SK-N-SH treated with all-trans-retinoic acid at 6 μM for 48 hours (cell line): Measurements from ENCODE around the gene TNS2.
"Not testable (repeated sequence)": the region's sequence is repeated elsewhere in the genome, so short reads cannot be mapped to it uniquely, and the experiment has no call there.

Source experiments
- ATAC-seq: fragments of 200-7000 bp; cut with Tn5 transposase; 3 replicates; pipeline ENCODE4 v1.9.1; 2020; ENCODE audit warnings: mild to moderate bottlenecking, moderate library complexity
- ARNTL ChIP-seq: fragments of 450-650 bp; formaldehyde crosslinking; IDR thresholded peaks from 2 replicates; pipeline ENCODE4 v1.5.0; 2020; ENCODE audit warnings: low read depth, mild to moderate bottlenecking, moderate library complexity, borderline replicate concordance
- BACH2 ChIP-seq: fragments of 250-450 bp; sonication (Bioruptor Pico); IDR thresholded peaks from 2 replicates; pipeline ENCODE4 v1.9.0; 2021; ENCODE audit warnings: mild to moderate bottlenecking, borderline replicate concordance
- CSDC2 ChIP-seq: fragments of 250-450 bp; sonication (Bioruptor Pico); IDR thresholded peaks from 2 replicates; pipeline ENCODE4 v1.5.0; 2020; ENCODE audit warnings: mild to moderate bottlenecking, moderate library complexity
- ESRRG ChIP-seq: fragments of 250-450 bp; sonication (Bioruptor Pico); IDR thresholded peaks from 2 replicates; pipeline ENCODE4 v1.6.1; 2021; ENCODE audit warnings: mild to moderate bottlenecking
- GLIS3 ChIP-seq: fragments of 250-450 bp; sonication (Bioruptor Pico); IDR thresholded peaks from 2 replicates; pipeline ENCODE4 v1.5.0; 2020; ENCODE audit warnings: mild to moderate bottlenecking, moderate library complexity
- ISL1 ChIP-seq: fragments of 250-450 bp; sonication (Bioruptor Pico); IDR thresholded peaks from 2 replicates; pipeline ENCODE4 v2.1.2; 2022; ENCODE audit warnings: mild to moderate bottlenecking, moderate library complexity
- POU6F1 ChIP-seq: fragments of 250-450 bp; sonication (Bioruptor Pico); IDR thresholded peaks from 2 replicates; pipeline ENCODE4 v1.8.0; 2021; ENCODE audit warnings: low read depth, mild to moderate bottlenecking, moderate library complexity, borderline replicate concordance
- PPARA ChIP-seq: fragments of 250-450 bp; sonication (Bioruptor Pico); IDR thresholded peaks from 2 replicates; pipeline ENCODE4 v1.5.0; 2020; ENCODE audit warnings: mild to moderate bottlenecking, borderline replicate concordance
- SNAI2 ChIP-seq: fragments of 250-450 bp; sonication (Bioruptor Pico); IDR thresholded peaks from 2 replicates; pipeline ENCODE4 v1.5.0; 2020; ENCODE audit warnings: mild to moderate bottlenecking, moderate library complexity
- TOX ChIP-seq: fragments of 250-450 bp; sonication (Bioruptor Pico); IDR thresholded peaks from 2 replicates; pipeline ENCODE4 v1.8.0; 2021; ENCODE audit warnings: mild to moderate bottlenecking, moderate library complexity, borderline replicate concordance
- ZC3H10 ChIP-seq: fragments of 250-450 bp; sonication (Bioruptor Pico); IDR thresholded peaks from 2 replicates; pipeline ENCODE4 v1.5.1; 2021; ENCODE audit warnings: mild to moderate bottlenecking, moderate library complexity
- ZFP3 ChIP-seq: fragments of 250-450 bp; sonication (Bioruptor Pico); IDR thresholded peaks from 2 replicates; pipeline ENCODE4 v1.5.0; 2020; ENCODE audit warnings: mild to moderate bottlenecking, moderate library complexity
- ZFP30 ChIP-seq: fragments of 450-650 bp; formaldehyde crosslinking; IDR thresholded peaks from 2 replicates; pipeline ENCODE4 v1.5.0; 2022; ENCODE audit warnings: mild to moderate bottlenecking, moderate library complexity
- ZNF8 ChIP-seq: fragments of 450-650 bp; formaldehyde crosslinking; IDR thresholded peaks from 2 replicates; pipeline ENCODE4 v1.5.0; 2020; ENCODE audit warnings: mild to moderate bottlenecking, moderate library complexity
- TF ChIP-seq, protein P1 (sequence below): fragments of 250-450 bp; sonication (Bioruptor Pico); IDR thresholded peaks from 2 replicates; pipeline ENCODE4 v1.5.1; 2020; ENCODE audit warnings: low read depth, mild to moderate bottlenecking, moderate library complexity
- TF ChIP-seq, protein P2 (sequence below): fragments of 250-450 bp; sonication (Bioruptor Pico); IDR thresholded peaks from 2 replicates; pipeline ENCODE4 v1.5.0; 2020; ENCODE audit warnings: mild to moderate bottlenecking, moderate library complexity
- TF ChIP-seq, protein P3 (sequence below): fragments of 250-450 bp; sonication (Bioruptor Pico); IDR thresholded peaks from 2 replicates; pipeline ENCODE4 v1.8.0; 2020; ENCODE audit warnings: mild to moderate bottlenecking, moderate library complexity, borderline replicate concordance
- TF ChIP-seq, protein P4 (sequence below): fragments of 250-450 bp; sonication (Bioruptor Pico); IDR thresholded peaks from 2 replicates; pipeline ENCODE4 v1.5.1; 2021; ENCODE audit warnings: mild to moderate bottlenecking, moderate library complexity

Gene TNS2

GRCh38 chr12:53105256-53105655, 55.4 kb downstream of the TNS2 start:
- no peak for ATAC-seq
- TF ChIP-seq, protein P1, sequence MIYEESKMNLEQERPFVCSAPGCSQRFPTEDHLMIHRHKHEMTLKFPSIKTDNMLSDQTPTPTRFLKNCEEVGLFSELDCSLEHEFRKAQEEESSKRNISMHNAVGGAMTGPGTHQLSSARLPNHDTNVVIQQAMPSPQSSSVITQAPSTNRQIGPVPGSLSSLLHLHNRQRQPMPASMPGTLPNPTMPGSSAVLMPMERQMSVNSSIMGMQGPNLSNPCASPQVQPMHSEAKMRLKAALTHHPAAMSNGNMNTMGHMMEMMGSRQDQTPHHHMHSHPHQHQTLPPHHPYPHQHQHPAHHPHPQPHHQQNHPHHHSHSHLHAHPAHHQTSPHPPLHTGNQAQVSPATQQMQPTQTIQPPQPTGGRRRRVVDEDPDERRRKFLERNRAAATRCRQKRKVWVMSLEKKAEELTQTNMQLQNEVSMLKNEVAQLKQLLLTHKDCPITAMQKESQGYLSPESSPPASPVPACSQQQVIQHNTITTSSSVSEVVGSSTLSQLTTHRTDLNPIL: no peak
- TF ChIP-seq ZNF8 (CRISPR knock-in tag) (no peak), GLIS3 (CRISPR knock-in tag) (no peak), POU6F1 (CRISPR knock-in tag) (no peak), ZFP3 (no peak), ISL1 (CRISPR knock-in tag) (no peak), SNAI2 (CRISPR knock-in tag) (no peak), BACH2 (CRISPR knock-in tag) (no peak), ESRRG (CRISPR knock-in tag) (no peak), ZFP30 (no peak), PPARA (CRISPR knock-in tag) (no peak), CSDC2 (CRISPR knock-in tag) (no peak), ZC3H10 (no peak), ARNTL (CRISPR knock-in tag) (no peak)
- TF ChIP-seq, protein P2, sequence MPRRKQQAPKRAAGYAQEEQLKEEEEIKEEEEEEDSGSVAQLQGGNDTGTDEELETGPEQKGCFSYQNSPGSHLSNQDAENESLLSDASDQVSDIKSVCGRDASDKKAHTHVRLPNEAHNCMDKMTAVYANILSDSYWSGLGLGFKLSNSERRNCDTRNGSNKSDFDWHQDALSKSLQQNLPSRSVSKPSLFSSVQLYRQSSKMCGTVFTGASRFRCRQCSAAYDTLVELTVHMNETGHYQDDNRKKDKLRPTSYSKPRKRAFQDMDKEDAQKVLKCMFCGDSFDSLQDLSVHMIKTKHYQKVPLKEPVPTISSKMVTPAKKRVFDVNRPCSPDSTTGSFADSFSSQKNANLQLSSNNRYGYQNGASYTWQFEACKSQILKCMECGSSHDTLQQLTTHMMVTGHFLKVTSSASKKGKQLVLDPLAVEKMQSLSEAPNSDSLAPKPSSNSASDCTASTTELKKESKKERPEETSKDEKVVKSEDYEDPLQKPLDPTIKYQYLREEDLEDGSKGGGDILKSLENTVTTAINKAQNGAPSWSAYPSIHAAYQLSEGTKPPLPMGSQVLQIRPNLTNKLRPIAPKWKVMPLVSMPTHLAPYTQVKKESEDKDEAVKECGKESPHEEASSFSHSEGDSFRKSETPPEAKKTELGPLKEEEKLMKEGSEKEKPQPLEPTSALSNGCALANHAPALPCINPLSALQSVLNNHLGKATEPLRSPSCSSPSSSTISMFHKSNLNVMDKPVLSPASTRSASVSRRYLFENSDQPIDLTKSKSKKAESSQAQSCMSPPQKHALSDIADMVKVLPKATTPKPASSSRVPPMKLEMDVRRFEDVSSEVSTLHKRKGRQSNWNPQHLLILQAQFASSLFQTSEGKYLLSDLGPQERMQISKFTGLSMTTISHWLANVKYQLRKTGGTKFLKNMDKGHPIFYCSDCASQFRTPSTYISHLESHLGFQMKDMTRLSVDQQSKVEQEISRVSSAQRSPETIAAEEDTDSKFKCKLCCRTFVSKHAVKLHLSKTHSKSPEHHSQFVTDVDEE: no peak
- TF ChIP-seq, protein P3, sequence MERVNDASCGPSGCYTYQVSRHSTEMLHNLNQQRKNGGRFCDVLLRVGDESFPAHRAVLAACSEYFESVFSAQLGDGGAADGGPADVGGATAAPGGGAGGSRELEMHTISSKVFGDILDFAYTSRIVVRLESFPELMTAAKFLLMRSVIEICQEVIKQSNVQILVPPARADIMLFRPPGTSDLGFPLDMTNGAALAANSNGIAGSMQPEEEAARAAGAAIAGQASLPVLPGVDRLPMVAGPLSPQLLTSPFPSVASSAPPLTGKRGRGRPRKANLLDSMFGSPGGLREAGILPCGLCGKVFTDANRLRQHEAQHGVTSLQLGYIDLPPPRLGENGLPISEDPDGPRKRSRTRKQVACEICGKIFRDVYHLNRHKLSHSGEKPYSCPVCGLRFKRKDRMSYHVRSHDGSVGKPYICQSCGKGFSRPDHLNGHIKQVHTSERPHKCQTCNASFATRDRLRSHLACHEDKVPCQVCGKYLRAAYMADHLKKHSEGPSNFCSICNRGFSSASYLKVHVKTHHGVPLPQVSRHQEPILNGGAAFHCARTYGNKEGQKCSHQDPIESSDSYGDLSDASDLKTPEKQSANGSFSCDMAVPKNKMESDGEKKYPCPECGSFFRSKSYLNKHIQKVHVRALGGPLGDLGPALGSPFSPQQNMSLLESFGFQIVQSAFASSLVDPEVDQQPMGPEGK (CRISPR knock-in tag): no peak
- TF ChIP-seq, protein P4, sequence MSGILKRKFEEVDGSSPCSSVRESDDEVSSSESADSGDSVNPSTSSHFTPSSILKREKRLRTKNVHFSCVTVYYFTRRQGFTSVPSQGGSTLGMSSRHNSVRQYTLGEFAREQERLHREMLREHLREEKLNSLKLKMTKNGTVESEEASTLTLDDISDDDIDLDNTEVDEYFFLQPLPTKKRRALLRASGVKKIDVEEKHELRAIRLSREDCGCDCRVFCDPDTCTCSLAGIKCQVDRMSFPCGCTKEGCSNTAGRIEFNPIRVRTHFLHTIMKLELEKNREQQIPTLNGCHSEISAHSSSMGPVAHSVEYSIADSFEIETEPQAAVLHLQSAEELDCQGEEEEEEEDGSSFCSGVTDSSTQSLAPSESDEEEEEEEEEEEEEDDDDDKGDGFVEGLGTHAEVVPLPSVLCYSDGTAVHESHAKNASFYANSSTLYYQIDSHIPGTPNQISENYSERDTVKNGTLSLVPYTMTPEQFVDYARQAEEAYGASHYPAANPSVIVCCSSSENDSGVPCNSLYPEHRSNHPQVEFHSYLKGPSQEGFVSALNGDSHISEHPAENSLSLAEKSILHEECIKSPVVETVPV (CRISPR knock-in tag): no peak

- no peak for ATAC-seq
- no peak for TF ChIP-seq ISL1 (CRISPR knock-in tag)
- no peak for TF ChIP-seq TOX (CRISPR knock-in tag)
- no peak for TF ChIP-seq GLIS3 (CRISPR knock-in tag)
- TF ChIP-seq ZC3H10: no peak
- TF ChIP-seq, all 23 proteins: peak for 0
Measured at GRCh38 chr12:53105712-53106439, 56.0 kb downstream of the TNS2 start.

GRCh38 chr12:53107122-53107521, 57.3 kb downstream of the TNS2 start:
- no peak for ATAC-seq

GRCh38 chr12:53112431-53112830, 62.6 kb downstream of the TNS2 start:
- not testable (repeated sequence) for ATAC-seq

More at GRCh38 chr12:53107122-53107521, 57.3 kb downstream of the TNS2 start:
- TF ChIP-seq GLIS3 (CRISPR knock-in tag): no peak
- TF ChIP-seq, protein P3 (CRISPR knock-in tag): no peak
- no peak for TF ChIP-seq TOX (CRISPR knock-in tag)
- TF ChIP-seq PPARA (CRISPR knock-in tag): no peak
- TF ChIP-seq POU6F1 (CRISPR knock-in tag): no peak
